Body of pancreas (tissue), 4 donors: ENCODE results near the gene KIF5A. TPM values are rescaled to one million over a fixed set of nuclear protein-coding genes. Genes with fewer than 3 reads are reported as not detected.

Experiments
- ATAC-seq: fragments of 150-250 bp; one replicate; pipeline ENCODE4 v1.9.1; 2016
- DNase-seq, 4 donors: peaks; one replicate each; pipeline ENCODE4 v3.0.0-alpha.2; 2019
- H3K27ac ChIP-seq, 4 donors: fragments of 200-600 bp; sonication (generic); 1 replicate in 3 of 4; 2 replicates in 1 of 4; pipeline versions ENCODE4 v1.5.1 to v1.6.1; 2016 to 2019; ENCODE audit warnings: mild to moderate bottlenecking in 1 of 4, mixed read lengths in 1 of 4, moderate library complexity in 1 of 4
- H3K27me3 ChIP-seq, 2 donors: fragments of 200-600 bp; sonication (generic); one replicate each; pipeline ENCODE4 v1.6.0; 2016; ENCODE audit warnings: mild to moderate bottlenecking in 1 of 2
- H3K36me3 ChIP-seq, 2 donors: fragments of 200-600 bp; sonication (generic); replicated peaks in 1 of 2; 2 replicates each; pipeline ENCODE4 v1.5.1; 2016; ENCODE audit warnings: low read depth in 2 of 2; ENCODE audit not compliant: insufficient read depth in 1 of 2
- H3K4me1 ChIP-seq: fragments of 200-600 bp; sonication (generic); one replicate; pipeline ENCODE4 v1.6.0; 2016
- H3K4me3 ChIP-seq, 2 donors: fragments of 200-600 bp; sonication (generic); 1 replicate in 1 of 2; 2 replicates in 1 of 2; pipeline ENCODE4 v1.5.1; 2016 to 2019
- H3K9me3 ChIP-seq, 3 donors: fragments of 200-600 bp; sonication (generic); 1 replicate in 2 of 3; 2 replicates in 1 of 3; pipeline ENCODE4 v1.5.1; 2016
- CTCF ChIP-seq, 7 experiments: fragments of 450-650 bp in 4 of 7; fragments of 200-600 bp in 3 of 7; sonication (generic) in 3 of 7; IDR thresholded peaks; one replicate each; pipeline ENCODE4 v1.5.1; 2016 to 2019; ENCODE audit warnings: antibody characterized with exemption in 7 of 7
- POLR2A ChIP-seq, 3 donors: fragments of 450-650 bp; IDR thresholded peaks; one replicate each; pipeline ENCODE4 v1.6.1; 2016; ENCODE audit warnings: antibody characterized with exemption in 3 of 3, mild to moderate bottlenecking in 2 of 3
- whole genome bisulfite sequencing, 2 donors: methylation state at CpG; one replicate each; pipeline ENCODE4 v1.1.5; 2017; 5-methylcytosine and 5-hydroxymethylcytosine counted together
- intact Hi-C: fragments of 100-400 bp; cut with DNase I; formaldehyde crosslinking; loops from one replicate; pipeline ENCODE4 v1.15.1; 2023
- microRNA counts, 2 donors: library from miRNA; unstranded; fragments of <30 nt; microRNA quantifications; one replicate each; lab custom pipeline; 2017
- microRNA-seq, 2 donors: library from miRNA; unstranded; fragments of <30 nt; microRNA quantifications; one replicate each; pipeline ENCODE4, GENCODE V29; 2016; ENCODE audit warnings: borderline number of aligned reads in 2 of 2, borderline replicate concordance in 2 of 2
- small RNA-seq: library from RNA; depleted of rRNA; stranded (forward); fragments of <200 nt; gene quantifications from one replicate; pipeline ENCODE3, GENCODE V24; 2016
- total RNA-seq, 2 donors: library from RNA; depleted of rRNA; stranded (reverse); fragments of >200 nt; gene quantifications; one replicate each; pipeline ENCODE4 v1.1.0, GENCODE V29; 2016

KIF5A gene
- total RNA-seq, 2 donors from 2014 or later, result 0.33 to 1.3 TPM

GRCh38 chr12:57630891-57631433, 81.1 kb downstream of the KIF5A start:
- no peaks in the 10 kb centered on the region for H3K9me3 ChIP-seq
- WGBS, 2 donors, result 59 to 60% methylated on average over 2 to 6 of the region's 6 CpGs
- H3K4me1 ChIP-seq, result peaks cover 26% of the 10 kb centered on the region
- intact Hi-C loops, result no loop called here
- peaks cover 0 to 31% of the 10 kb centered on the region in 2 donors for H3K27me3 ChIP-seq
- H3K4me3 ChIP-seq, result no peak overlapping the region
- ATAC-seq (no peak), DNase-seq (no peak)
- H3K36me3 ChIP-seq, result no peaks in the 10 kb centered on the region
- TF ChIP-seq POLR2A (IDR thresholded peaks at IDR 0.05) (no peak), CTCF (IDR thresholded peaks at IDR 0.05) (no peak)
- no peak overlapping the region for H3K27ac ChIP-seq

GRCh38 chr12:57631566-57632072, 81.8 kb downstream of the KIF5A start:
- DNase-seq, result no peak
- WGBS, 2 donors, result 7 to 15% methylated on average over 22 to 26 of the region's 26 CpGs
- H3K9me3 ChIP-seq, result no peaks in the 10 kb centered on the region

GRCh38 chr12:57632073-57632957, 82.5 kb downstream of the KIF5A start:
- TF ChIP-seq CTCF (IDR thresholded peaks at IDR 0.05) (no peak), POLR2A (IDR thresholded peaks at IDR 0.05) (no peak)
- H3K27ac ChIP-seq, result no peak overlapping the region
- DNase-seq, result peak in 1 of 4 donors; percentile 41
- intact Hi-C loops, result no loop called here
- H3K27me3 ChIP-seq, result peaks cover 0 to 22% of the 10 kb centered on the region in 2 donors
- peak overlapping the region in 1 of 2 donors; percentile 41 for H3K4me3 ChIP-seq
- peaks cover 26% of the 10 kb centered on the region for H3K4me1 ChIP-seq
- H3K36me3 ChIP-seq, result no peaks in the 10 kb centered on the region
- H3K9me3 ChIP-seq, result no peaks in the 10 kb centered on the region
- 1 to 4% methylated on average over 30 to 55 of the region's 67 CpGs for WGBS, 2 donors
- ATAC-seq, result peak; percentile 31

More at GRCh38 chr12:57631566-57632072, 81.8 kb downstream of the KIF5A start:
- Histone ChIP-seq H3K27ac (no peak overlapping the region), H3K27me3 (peaks cover 0 to 26% of the 10 kb centered on the region in 2 donors), H3K36me3 (no peaks in the 10 kb centered on the region), H3K4me1 (peaks cover 26% of the 10 kb centered on the region), H3K4me3 (no peak overlapping the region)
- no peak for ATAC-seq
- intact Hi-C loops, result no loop called here
- no peak for TF ChIP-seq CTCF (IDR thresholded peaks at IDR 0.05)
- no peak for TF ChIP-seq POLR2A (IDR thresholded peaks at IDR 0.05)

GRCh38 chr12:57632958-57633840, 83.4 kb downstream of the KIF5A start, which contains the start of gene B4GALNT1:
Gene B4GALNT1 (minus strand): TSS chr12:57633201. CDS start chr12:57632132, 1,069 bp downstream.
- H3K9me3 ChIP-seq, result no peaks in the 10 kb centered on the region
- DNase-seq (peak; percentile 48 to 68 (median 57)), ATAC-seq (peak; percentile 89)
- H3K4me3 ChIP-seq, result peak within 1 kb of the TSS in 1 of 2 donors; percentile 41
- intact Hi-C loops, result no loop called here
- no peaks in the 10 kb centered on the region for H3K36me3 ChIP-seq
- H3K4me1 ChIP-seq, result peaks cover 19% of the 10 kb centered on the region
- peaks cover 0 to 22% of the 10 kb centered on the region in 2 donors for H3K27me3 ChIP-seq
- WGBS, 2 donors, result 2 to 12% methylated on average over 14 to 57 of the region's 58 CpGs
- H3K27ac ChIP-seq, result no peak within 1 kb of the TSS
- no peak for TF ChIP-seq POLR2A (IDR thresholded peaks at IDR 0.05)
- peak; percentile 83 to 96 (median 86) for TF ChIP-seq CTCF (IDR thresholded peaks at IDR 0.05)

MicroRNA genes within 50 kb of the gene (microRNA counts, 767-probe panel; counts per million panel counts)
- microRNA hsa-miR-616-3p (lab: Ali Mortazavi, UCI), result 0 to 736 counts per million in 2 donors

Small RNAs within 50 kb of the gene (microRNA-seq; reads per million reads assigned to microRNA genes)
- gene MIR616 (0.47 to 1.3 reads per million in 2 donors), gene MIR6758 (0.47 to 0.90 reads per million in 2 donors)

Small RNAs within 50 kb of the gene (small RNA-seq; reads per million reads assigned to genes)
- not detected for gene MIR616

Other genes with a start within 250 kb of the KIF5A start
- 10 to 100 TPM; 16.1 to 41.9 TPM for gene R3HDM2, start 119.0 kb upstream of the KIF5A start, total RNA-seq
- not detected for gene INHBC, start 115.3 kb upstream of the KIF5A start, total RNA-seq
- not detected for gene INHBE, start 94.7 kb upstream of the KIF5A start, total RNA-seq
- gene GLI1, start 90.3 kb upstream of the KIF5A start, total RNA-seq, result 1 to 10 TPM in 1 of 2 donors, not detected in 1; 1.0 TPM
- 10 to 100 TPM in 1 of 2 donors, not detected in 1; 18.9 TPM for gene ARHGAP9, start 70.2 kb upstream of the KIF5A start, total RNA-seq
- 100 to 1,000 TPM in 1 of 2 donors, 10 to 100 TPM in 1; 61.7 to 103 TPM for gene MARS1, start 62.0 kb upstream of the KIF5A start, total RNA-seq
- gene DDIT3, start 29.5 kb upstream of the KIF5A start, total RNA-seq, result 10 to 100 TPM in 1 of 2 donors, 1 to 10 TPM in 1; 7.3 to 12.7 TPM
- 10 to 100 TPM; 22.7 to 30.6 TPM for gene MBD6, start 27.2 kb upstream of the KIF5A start, total RNA-seq
- gene DCTN2, start 2.9 kb upstream of the KIF5A start, total RNA-seq, result 10 to 100 TPM; 80.1 to 89.2 TPM
- 10 to 100 TPM; 12.2 to 48.0 TPM for gene PIP4K2C, start 41.1 kb downstream of the KIF5A start, total RNA-seq
- gene DTX3, start 54.8 kb downstream of the KIF5A start, total RNA-seq, result 10 to 100 TPM in 1 of 2 donors, 1 to 10 TPM in 1; 4.6 to 12.2 TPM
- 10 to 100 TPM; 10.1 to 10.9 TPM for gene ARHGEF25, start 61.4 kb downstream of the KIF5A start, total RNA-seq
- under 1 TPM in 1 of 2 donors, not detected in 1; 0.78 TPM for gene B4GALNT1, start 83.2 kb downstream of the KIF5A start, total RNA-seq
- 100 to 1,000 TPM; 167 to 213 TPM for gene OS9, start 144.1 kb downstream of the KIF5A start, total RNA-seq
- gene AGAP2, start 188.7 kb downstream of the KIF5A start, total RNA-seq, result 1 to 10 TPM in 1 of 2 donors, under 1 TPM in 1; 0.33 to 1.0 TPM
- 10 to 100 TPM; 33.7 to 36.9 TPM for gene TSPAN31, start 195.0 kb downstream of the KIF5A start, total RNA-seq
- 10 to 100 TPM; 27.0 to 81.2 TPM for gene CDK4, start 202.3 kb downstream of the KIF5A start, total RNA-seq
- gene MARCHF9, start 205.1 kb downstream of the KIF5A start, total RNA-seq, result 1 to 10 TPM; 5.2 to 9.9 TPM
- gene CYP27B1, start 217.0 kb downstream of the KIF5A start, total RNA-seq, result 1 to 10 TPM; 2.6 to 3.6 TPM
- gene METTL1, start 222.1 kb downstream of the KIF5A start, total RNA-seq, result 10 to 100 TPM; 16.1 to 23.1 TPM
- gene EEF1AKMT3, start 222.6 kb downstream of the KIF5A start, total RNA-seq, result 10 to 100 TPM; 11.2 to 15.0 TPM
- 10 to 100 TPM in 1 of 2 donors, 1 to 10 TPM in 1; 9.2 to 18.4 TPM for gene TSFM, start 232.7 kb downstream of the KIF5A start, total RNA-seq